ENCODE results near the gene TLL2.

Gene TLL2

DNA sequence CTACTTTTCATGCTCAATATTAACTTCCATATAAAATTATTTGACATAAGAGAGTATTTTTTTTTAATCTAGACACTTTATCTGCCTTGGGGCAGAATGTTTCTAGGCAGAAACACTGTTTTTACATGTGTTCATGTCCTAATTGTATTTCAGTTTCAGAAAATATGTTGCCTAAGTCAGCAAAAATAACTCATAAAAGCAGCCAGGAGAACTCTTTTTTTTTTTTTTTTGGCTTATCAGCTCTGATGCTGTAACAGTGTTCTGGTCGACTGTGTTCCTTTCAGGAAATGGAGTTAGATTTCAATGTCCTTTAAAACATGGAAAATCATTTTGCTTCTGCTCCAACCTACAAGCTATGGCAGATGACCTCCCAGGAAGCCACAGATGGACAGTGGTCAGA, 91.7 kb downstream of the TLL2 start:
- no peak for DNase-seq (ENCODE audit: low read depth in 2 of 2)

DNA sequence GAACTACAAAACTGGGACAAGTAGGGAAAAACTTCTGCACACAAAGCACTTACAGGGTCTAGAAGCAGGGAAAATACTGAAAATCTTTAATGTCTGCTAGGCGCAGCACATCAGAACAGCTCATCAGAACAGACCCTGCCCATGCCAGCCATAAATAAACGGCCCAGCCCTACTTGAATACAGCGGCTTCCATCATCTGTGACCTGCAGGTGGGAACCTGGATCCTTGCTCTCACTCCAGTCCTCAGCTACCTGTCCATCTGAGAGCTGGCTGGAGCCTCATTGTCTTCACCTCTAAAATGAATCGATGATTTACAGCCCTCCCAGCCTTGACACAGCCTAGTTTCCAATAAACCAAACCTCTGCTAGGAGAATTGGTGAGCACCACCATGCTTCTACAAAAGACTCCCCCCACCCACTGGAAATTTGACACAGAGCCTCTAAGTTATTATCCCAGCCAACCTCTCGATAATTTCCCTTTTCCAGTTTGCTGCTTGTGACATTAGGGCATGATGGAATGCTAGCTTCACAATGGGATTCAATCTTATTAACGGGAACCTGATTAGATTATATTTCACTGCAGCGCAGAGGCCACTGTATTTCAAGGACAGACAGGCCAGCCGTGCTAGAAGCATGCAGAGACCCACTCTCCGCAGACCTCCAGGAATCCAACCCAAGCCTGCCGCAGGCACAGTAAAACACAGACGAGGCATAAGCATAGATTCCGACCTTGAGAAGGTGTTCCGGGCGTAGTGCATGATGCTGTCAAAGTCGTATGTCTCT, 93.3 kb downstream of the TLL2 start:
- no peak for DNase-seq (ENCODE audit: low read depth in 2 of 2)

DNA sequence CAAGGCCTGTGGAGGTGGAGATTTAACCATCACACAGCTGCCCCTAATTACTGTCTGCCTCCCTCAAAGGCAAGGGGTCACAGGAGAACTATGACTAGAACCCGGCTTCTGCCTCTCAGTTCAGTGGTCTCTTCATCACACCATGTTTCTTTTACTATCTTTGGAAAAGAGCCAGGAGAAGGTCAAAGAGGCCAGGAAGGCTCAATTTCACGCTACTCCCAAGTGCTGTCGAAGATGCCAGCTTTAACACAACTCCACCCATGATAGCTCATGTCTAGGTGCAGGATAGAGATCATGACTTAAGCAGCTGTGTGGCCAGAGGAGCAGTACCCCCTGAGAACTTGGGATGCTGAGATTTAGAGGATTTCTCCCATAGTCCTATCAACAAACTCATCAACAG, 94.4 kb downstream of the TLL2 start:
- DNase-seq (ENCODE audit: low read depth in 2 of 2): no peak

DNA sequence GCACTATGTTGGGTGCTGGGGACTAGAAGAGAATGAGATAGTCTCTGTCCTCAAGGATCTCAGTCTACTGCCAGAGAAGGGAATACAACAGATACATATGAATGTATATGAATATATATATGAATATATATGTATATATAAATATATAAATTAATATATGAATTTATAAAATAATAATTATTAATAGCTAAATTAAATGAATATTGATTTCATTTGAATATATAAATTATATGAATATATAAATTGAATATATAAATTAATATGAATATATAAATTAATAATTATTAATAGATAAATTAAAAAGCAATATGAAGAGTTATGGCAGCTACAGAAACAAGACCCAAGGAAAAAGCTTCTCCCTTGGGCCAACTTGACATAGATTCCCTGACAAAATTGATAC, 95.1 kb downstream of the TLL2 start:
- no peak for DNase-seq (ENCODE audit: low read depth in 2 of 2)

GRCh38 chr10:96417441-96417840, 96.3 kb downstream of the TLL2 start:
- no peak for DNase-seq (ENCODE audit: low read depth in 2 of 2)

DNA sequence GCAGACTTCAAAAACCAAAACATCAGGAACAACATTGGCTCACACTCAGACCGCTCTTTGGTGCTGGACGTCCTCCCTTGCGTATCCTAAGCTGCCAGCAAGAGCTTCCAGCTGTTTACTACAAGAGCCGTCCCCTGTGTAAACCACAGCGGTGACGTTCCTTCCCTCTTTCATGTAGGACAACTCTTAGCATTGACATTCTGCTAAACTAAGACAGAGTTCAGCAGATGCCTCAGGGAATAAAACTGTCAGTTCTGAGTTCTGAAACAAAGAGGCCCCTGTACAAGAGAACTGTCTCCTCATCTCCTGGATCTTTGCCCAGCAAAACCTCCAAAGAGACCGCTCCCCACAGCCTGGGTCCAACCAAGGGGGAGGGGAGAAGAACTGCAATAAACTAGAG, 97.1 kb downstream of the TLL2 start:
- no peak for DNase-seq (ENCODE audit: low read depth in 2 of 2)

- no peak for DNase-seq (ENCODE audit: low read depth in 2 of 2)
These were observed 97.7 kb downstream of the TLL2 start for GRCh38 chr10:96415891-96416554.

GRCh38 chr10:96415150-96415890, 98.4 kb downstream of the TLL2 start:
- DNase-seq (ENCODE audit: low read depth in 2 of 2): no peak

DNA sequence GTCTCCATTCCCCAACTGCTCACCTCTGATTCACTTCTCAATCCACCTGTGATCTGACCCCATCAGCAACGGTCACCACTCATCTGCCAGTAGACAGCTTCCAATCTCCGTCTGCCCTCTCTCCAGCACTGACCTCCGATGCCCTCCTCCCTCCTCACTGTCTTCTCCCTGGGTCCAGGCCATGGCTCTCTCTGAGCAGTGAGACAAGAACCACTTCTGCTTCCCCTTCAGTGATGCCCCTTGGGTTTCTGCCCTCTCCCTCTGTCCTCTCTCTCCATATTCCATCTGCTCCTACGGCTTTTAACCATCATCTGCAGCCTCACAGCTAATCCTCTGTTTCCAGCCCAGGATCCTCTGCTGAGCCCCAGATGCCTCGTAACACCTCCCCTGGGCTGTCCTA, 99.4 kb downstream of the TLL2 start:
- no peak for DNase-seq (ENCODE audit: low read depth in 2 of 2)

- peak in 1 of 2 donors; percentile 4 for DNase-seq (ENCODE audit: low read depth in 2 of 2)
These were observed 100.5 kb downstream of the TLL2 start for GRCh38 chr10:96413151-96413787.

GRCh38 chr10:96411716-96412320, 101.9 kb downstream of the TLL2 start:
- DNase-seq (ENCODE audit: low read depth in 2 of 2): no peak

- DNase-seq (ENCODE audit: low read depth in 2 of 2): no peak
These were observed 103.4 kb downstream of the TLL2 start for GRCh38 chr10:96410296-96410695.

DNA sequence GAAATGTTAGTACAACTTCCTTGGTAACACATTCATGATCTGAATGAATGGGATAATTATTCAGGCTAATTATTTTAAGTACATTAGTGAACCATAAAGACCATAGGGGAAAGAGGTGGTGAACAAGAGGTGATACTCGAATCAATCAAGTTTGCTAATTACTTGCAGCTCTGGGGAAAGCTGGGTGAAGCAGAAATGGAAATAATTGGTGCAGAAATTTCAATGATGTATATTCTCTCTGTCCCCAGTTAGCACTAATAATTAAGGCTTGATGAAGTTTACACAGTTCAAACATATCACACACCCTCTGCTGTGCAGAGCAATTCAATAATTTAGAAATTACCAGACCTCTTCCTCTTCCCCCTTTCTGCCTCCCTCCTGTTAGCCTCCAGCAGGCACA, 105.5 kb downstream of the TLL2 start:
- DNase-seq (ENCODE audit: low read depth in 2 of 2): no peak

GRCh38 chr10:96407560-96408069, 106.1 kb downstream of the TLL2 start:
- DNase-seq (ENCODE audit: low read depth in 2 of 2): no peak

- DNase-seq (ENCODE audit: low read depth in 2 of 2): no peak
These were observed 107.6 kb downstream of the TLL2 start for GRCh38 chr10:96406091-96406490.

DNA sequence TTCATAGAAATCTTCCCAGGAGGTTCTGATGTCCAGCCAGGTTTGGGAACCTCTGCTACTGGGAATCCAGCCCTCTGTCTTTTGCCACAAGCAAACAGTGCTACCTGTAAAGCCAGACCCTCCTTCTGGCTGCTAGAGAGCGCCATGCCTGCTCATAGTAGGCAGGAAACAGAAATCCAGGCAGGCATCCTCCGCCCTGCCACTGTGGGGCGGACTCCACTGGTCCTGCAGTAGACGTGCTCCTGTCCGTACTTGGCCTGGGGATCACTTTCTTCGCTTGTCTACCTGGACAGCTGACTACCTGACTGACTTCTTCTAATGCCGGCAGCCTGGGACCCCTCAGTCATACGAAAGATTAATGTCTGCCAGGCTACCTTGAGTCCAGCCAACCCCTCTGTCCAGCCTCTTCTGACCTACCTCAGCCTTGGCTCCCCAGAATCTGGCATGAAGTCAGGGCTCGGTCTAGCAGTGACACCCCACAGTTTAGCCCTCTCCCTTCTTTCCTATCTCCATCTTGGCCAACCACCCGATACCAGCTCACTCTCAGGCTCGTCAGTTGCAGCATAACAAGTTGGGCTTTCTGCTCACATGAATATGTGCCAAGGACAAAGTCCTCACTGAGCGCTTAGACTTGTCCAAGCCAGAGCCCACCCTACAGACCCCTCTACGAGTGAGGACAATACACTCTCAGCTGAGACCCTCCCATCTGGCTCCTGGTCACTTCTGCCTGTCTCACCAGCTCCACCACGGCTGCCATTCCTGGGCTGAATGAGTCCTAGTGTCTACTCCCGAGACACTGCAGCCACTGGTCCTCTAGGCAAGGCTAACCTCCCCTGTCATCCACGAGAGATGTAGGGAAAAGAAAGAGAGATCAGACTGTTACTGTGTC, 111.1 kb downstream of the TLL2 start:
- no peak for DNase-seq (ENCODE audit: low read depth in 2 of 2)

DNA sequence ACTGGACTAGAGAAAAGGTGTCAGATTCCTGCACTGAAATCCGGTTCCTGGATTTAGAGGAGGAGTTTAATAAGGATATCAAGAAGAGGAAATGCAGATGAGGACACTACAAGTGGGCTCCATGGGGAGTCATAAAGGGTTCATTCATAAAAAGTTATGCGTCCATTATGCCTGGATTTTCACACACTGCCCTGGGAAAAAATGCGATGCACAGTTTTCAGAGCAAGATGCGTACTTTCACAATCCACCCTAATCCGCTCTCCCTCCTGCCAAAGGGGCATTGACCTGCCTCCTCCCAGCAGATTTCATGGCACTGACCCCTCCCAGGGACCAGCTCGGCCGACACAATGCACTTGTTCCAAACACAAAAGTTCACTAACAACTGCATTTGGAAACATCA, 112.7 kb downstream of the TLL2 start:
- no peak for DNase-seq (ENCODE audit: low read depth in 2 of 2)

- DNase-seq (ENCODE audit: low read depth in 2 of 2): no peak
These were observed 113.3 kb downstream of the TLL2 start for GRCh38 chr10:96400465-96400864.

DNA sequence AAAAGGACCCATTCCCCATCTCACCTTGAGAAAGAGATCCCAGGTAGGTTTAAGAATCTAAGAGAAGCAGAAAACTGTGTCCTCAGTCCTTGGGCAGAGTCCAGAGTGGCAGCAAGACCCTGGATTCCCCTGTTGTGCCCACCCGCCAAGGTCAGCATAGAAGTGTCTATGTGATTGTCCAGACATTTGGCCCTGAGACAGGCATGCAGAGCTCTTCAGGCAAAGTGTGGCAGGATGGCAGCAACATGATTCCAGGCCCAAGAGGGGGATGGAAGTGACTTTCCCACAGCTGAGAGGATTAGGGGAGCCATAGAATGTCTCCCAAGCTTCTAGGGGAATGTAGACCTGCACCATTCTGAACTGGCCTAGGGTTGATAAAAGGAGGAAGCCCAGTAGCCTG, 115.8 kb downstream of the TLL2 start:
- DNase-seq (ENCODE audit: low read depth in 2 of 2): no peak
